ENCODE measurements around the gene TMEM175. TPM values are rescaled to one million over a fixed set of nuclear protein-coding genes. Genes with fewer than 3 reads are reported as not detected.

TMEM175 gene
- total RNA-seq, 2 experiments from 2014 or later = 11.0 to 11.2 TPM

GRCh38 chr4:985123-985830 is 53.0 kb downstream of the TMEM175 start:
- no peak overlapping the region for H3K27ac Mint-ChIP-seq
- ChIA-PET POLR2A (interaction anchor here (1.0 to 2.1 kb wide), 2 partner anchors 11 to 262 kb away, joined by 3 to 4 read pairs; no protein-coding TSS in a partner anchor), CTCF (interaction anchor here (1.4 to 4.3 kb wide), 2 partner anchors 64 to 244 kb away, joined by 3 to 44 read pairs; no protein-coding TSS in a partner anchor)
- H3K4me3 Mint-ChIP-seq = peak overlapping the region; percentile 79
- H3K36me3 Mint-ChIP-seq (ENCODE audit: low read depth) = no peaks in the 10 kb centered on the region
- H3K9me3 Mint-ChIP-seq = no peaks in the 10 kb centered on the region
- peak; percentile 54 for ATAC-seq
- peaks cover 22% of the 10 kb centered on the region for H3K4me1 Mint-ChIP-seq (ENCODE audit: low read depth)
- no peaks in the 10 kb centered on the region for H3K27me3 Mint-ChIP-seq
- intact Hi-C loops (cut with micrococcal nuclease) = loop anchor here (5.0 kb wide), 1 partner anchor 53 kb away; the partner anchor contains the start of genes GAK and TMEM175
- peak; percentile 84 for DNase-seq
- no peak for TF ChIP-seq CTCF (IDR thresholded peaks at IDR 0.05)

DNA sequence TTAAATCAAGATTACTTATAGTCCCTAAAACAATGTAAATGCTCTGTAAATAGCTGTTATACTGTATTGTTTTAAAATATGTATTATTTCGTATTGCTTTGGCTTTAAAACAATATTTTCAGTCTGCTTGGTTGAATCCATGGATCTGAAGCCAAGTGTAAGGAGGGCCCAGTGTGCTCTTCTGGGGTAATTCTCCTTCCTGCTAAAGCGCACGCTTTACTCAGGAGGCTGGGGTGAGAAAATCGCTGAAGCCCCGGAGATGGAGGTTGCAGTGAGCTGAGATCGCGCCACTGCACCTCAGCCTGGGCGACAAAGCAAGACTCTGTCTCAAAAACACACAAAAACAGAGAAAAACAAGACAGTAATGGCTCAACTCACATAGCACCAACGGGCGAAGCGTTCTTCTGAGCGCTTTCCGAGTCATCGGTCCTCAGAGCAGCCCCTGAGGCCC is 54.2 kb downstream of the TMEM175 start:
- ATAC-seq (peak; percentile 22), DNase-seq (no peak)
- CTCF ChIA-PET = interaction anchor here (1.0 to 4.3 kb wide), 13 partner anchors 9 to 368 kb away, joined by 3 to 44 read pairs (median 5); partner anchors contain the start of genes GAK and TMEM175
- no peaks in the 10 kb centered on the region for H3K27me3 Mint-ChIP-seq
- no peak for TF ChIP-seq CTCF (IDR thresholded peaks at IDR 0.05)
- peak overlapping the region; percentile 71 for H3K27ac Mint-ChIP-seq
- H3K4me3 Mint-ChIP-seq = peak overlapping the region; percentile 79
- peaks cover 22% of the 10 kb centered on the region for H3K4me1 Mint-ChIP-seq (ENCODE audit: low read depth)
- H3K36me3 Mint-ChIP-seq (ENCODE audit: low read depth) = no peaks in the 10 kb centered on the region
- POLR2A ChIA-PET = interaction anchor here (1.0 to 2.1 kb wide), 5 partner anchors 12 to 261 kb away, joined by 3 to 6 read pairs (median 6); partner anchors contain the start of genes DGKQ and FGFRL1
- intact Hi-C loops (cut with micrococcal nuclease) = loop anchor here (5.0 kb wide), 1 partner anchor 54 kb away; the partner anchor contains the start of genes GAK and TMEM175
- H3K9me3 Mint-ChIP-seq = no peaks in the 10 kb centered on the region

DNA sequence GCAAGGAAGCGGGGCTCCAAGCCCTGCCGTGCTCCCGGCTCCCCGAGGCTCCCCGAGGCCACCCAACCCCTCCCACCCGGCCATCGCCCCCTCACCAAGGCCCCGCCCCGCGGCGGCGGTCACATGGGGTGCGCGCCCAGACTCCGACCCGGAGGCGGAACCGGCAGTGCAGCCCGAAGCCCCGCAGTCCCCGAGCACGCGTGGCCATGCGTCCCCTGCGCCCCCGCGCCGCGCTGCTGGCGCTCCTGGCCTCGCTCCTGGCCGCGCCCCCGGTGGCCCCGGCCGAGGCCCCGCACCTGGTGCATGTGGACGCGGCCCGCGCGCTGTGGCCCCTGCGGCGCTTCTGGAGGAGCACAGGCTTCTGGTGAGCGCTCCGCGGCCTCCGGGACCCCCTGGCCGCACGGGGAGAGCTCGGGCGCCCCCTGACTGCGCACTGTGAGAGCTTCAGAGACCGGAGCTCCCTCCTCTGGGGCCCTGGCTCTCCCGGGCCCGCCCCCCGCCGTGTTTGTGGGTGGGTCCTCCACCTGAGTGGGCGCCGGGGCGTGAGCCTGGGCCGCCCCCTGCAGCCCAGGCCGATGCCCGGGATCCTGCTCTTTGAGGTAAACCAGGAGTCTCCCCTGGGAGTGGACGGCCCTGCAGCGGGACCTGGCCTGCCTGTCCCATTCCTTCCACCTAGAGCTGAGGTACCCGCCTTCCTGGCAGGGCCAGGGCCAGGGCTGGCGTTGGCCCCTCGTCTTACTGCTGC is 54.8 kb downstream of the TMEM175 start, which contains the start of gene IDUA:
TSS of gene IDUA (plus strand) at position 166 of the 745 bp plus-strand sequence. CDS start at position 207, 41 bp downstream.
- H3K27me3 Mint-ChIP-seq = no peaks in the 10 kb centered on the region
- CTCF ChIA-PET = interaction anchor here (0.8 to 4.3 kb wide), 20 partner anchors 10 to 369 kb away, joined by 3 to 44 read pairs (median 5); partner anchors contain the start of genes GAK and TMEM175
- DNase-seq (peak; percentile 90), ATAC-seq (peak; percentile 92)
- H3K4me1 Mint-ChIP-seq (ENCODE audit: low read depth) = peaks cover 22% of the 10 kb centered on the region
- H3K36me3 Mint-ChIP-seq (ENCODE audit: low read depth) = no peaks in the 10 kb centered on the region
- no peaks in the 10 kb centered on the region for H3K9me3 Mint-ChIP-seq
- H3K27ac Mint-ChIP-seq = peak within 1 kb of the TSS; percentile 71
- intact Hi-C loops (cut with micrococcal nuclease) = loop anchor here (5.0 kb wide), 1 partner anchor 55 kb away; the partner anchor contains the start of genes GAK and TMEM175
- H3K4me3 Mint-ChIP-seq = peak within 1 kb of the TSS; percentile 79
- POLR2A ChIA-PET = interaction anchor here (0.8 to 2.1 kb wide), 5 partner anchors 13 to 261 kb away, joined by 3 to 6 read pairs (median 6); partner anchors contain the start of genes DGKQ and FGFRL1
- peak; percentile 83 for TF ChIP-seq CTCF (IDR thresholded peaks at IDR 0.05)

- H3K4me3 Mint-ChIP-seq = peak overlapping the region; percentile 68
- H3K27ac Mint-ChIP-seq = no peak overlapping the region
- no peaks in the 10 kb centered on the region for H3K27me3 Mint-ChIP-seq
- ATAC-seq (no peak), DNase-seq (no peak)
- no peak for TF ChIP-seq CTCF (IDR thresholded peaks at IDR 0.05)
- ChIA-PET CTCF (interaction anchor here (0.8 to 4.3 kb wide), 20 partner anchors 11 to 370 kb away, joined by 3 to 44 read pairs (median 5); partner anchors contain the start of genes GAK and TMEM175), POLR2A (interaction anchor here (0.8 to 2.1 kb wide), 6 partner anchors 13 to 261 kb away, joined by 3 to 6 read pairs (median 5); partner anchors contain the start of genes DGKQ, FGFRL1, GAK and TMEM175)
- no peaks in the 10 kb centered on the region for H3K36me3 Mint-ChIP-seq (ENCODE audit: low read depth)
- no peaks in the 10 kb centered on the region for H3K9me3 Mint-ChIP-seq
- peaks cover 22% of the 10 kb centered on the region for H3K4me1 Mint-ChIP-seq (ENCODE audit: low read depth)
- intact Hi-C loops (cut with micrococcal nuclease) = loop anchor here (5.0 kb wide), 1 partner anchor 56 kb away; the partner anchor contains the start of genes GAK and TMEM175
Measured at GRCh38 chr4:987624-988513, 55.6 kb downstream of the TMEM175 start.
